Esophagus muscularis mucosa (tissue), 4 donors: Measurements from ENCODE around the gene PARK7. TPM values are rescaled to one million over a fixed set of nuclear protein-coding genes. Genes with fewer than 3 reads are reported as not detected.
A peak's percentile ranks its signal among the peaks of the same experiment; 100 is the strongest.

ENCODE experiments used
- DNase-seq: peaks from one replicate; pipeline ENCODE4 v3.0.0-alpha.2; 2017; ENCODE audit errors: extremely low spot score
- H3K27ac ChIP-seq, 4 donors: fragments of 200-600 bp; sonication (generic); replicated peaks in 1 of 4; 1 replicate in 3 of 4; 2 replicates in 1 of 4; pipeline ENCODE4 v1.5.1; 2016 to 2019; ENCODE audit warnings: mild to moderate bottlenecking in 1 of 4
- H3K27me3 ChIP-seq, 4 donors: fragments of 200-600 bp; sonication (generic); one replicate each; pipeline versions ENCODE4 v1.5.1 to v1.6.0; 2016 to 2019
- H3K36me3 ChIP-seq, 4 donors: fragments of 200-600 bp; sonication (generic); one replicate each; pipeline ENCODE4 v1.5.1; 2016 to 2019
- H3K4me1 ChIP-seq, 4 donors: fragments of 200-600 bp; sonication (generic); one replicate each; pipeline ENCODE4 v1.5.1; 2016 to 2019
- H3K4me3 ChIP-seq, 4 donors: fragments of 200-600 bp; sonication (generic); 1 replicate in 2 of 4; 2 replicates in 2 of 4; pipeline ENCODE4 v1.5.1; 2016 to 2019; ENCODE audit warnings: mild to moderate bottlenecking in 4 of 4, moderate library complexity in 1 of 4
- H3K9me3 ChIP-seq, 4 donors: fragments of 200-600 bp; sonication (generic); 1 replicate in 3 of 4; 2 replicates in 1 of 4; pipeline ENCODE4 v1.5.1; 2016 to 2019
- CTCF ChIP-seq, 3 experiments: fragments of 200-600 bp in 2 of 3; fragments of 450-650 bp in 1 of 3; sonication (generic) in 2 of 3; IDR thresholded peaks; one replicate each; pipeline ENCODE4 v1.5.1; 2017 to 2019; ENCODE audit warnings: antibody characterized with exemption in 3 of 3, mild to moderate bottlenecking in 2 of 3, moderate library complexity in 1 of 3
- EP300 ChIP-seq: sonication (generic); formaldehyde crosslinking; IDR thresholded peaks from one replicate; pipeline ENCODE4 v1.6.1; 2017; ENCODE audit warnings: antibody characterized with exemption
- POLR2A ChIP-seq: fragments of 450-650 bp; IDR thresholded peaks from one replicate; pipeline ENCODE4 v1.6.1; 2017; ENCODE audit warnings: antibody characterized with exemption, moderate library complexity, mild to moderate bottlenecking, low read depth
- POLR2AphosphoS5 ChIP-seq, 2 donors: sonication (generic); formaldehyde crosslinking; IDR thresholded peaks; one replicate each; pipeline ENCODE4 v1.6.1; 2017; ENCODE audit warnings: antibody characterized with exemption in 2 of 2
- WGBS: methylation state at CpG from one replicate; pipeline ENCODE4 v1.1.5; 2018; 5-methylcytosine and 5-hydroxymethylcytosine counted together
- intact Hi-C: fragments of 100-400 bp; cut with DNase I; formaldehyde crosslinking; loops from one replicate; pipeline ENCODE4 v1.15.1; 2023
- total RNA-seq, 4 donors: library from RNA; depleted of rRNA; stranded (reverse); fragments of >200 nt; gene quantifications; one replicate each; pipeline versions ENCODE4 v1.1.0 to v1.2.1, GENCODE V29; 2016

The PARK7 gene
- total RNA-seq, 4 donors from 2014 or later = 201 to 229 (median 212) TPM

- 90% methylated on average over 11 of the region's 15 CpGs for WGBS
- intact Hi-C loops = loop anchor here (2.0 kb wide), 1 partner anchor 332 kb away; no protein-coding TSS in a partner anchor
- H3K27me3 ChIP-seq = no peaks in the 10 kb centered on the region
- no peak overlapping the region for H3K4me3 ChIP-seq
- no peak for TF ChIP-seq POLR2AphosphoS5 (IDR thresholded peaks at IDR 0.05)
- no peak for TF ChIP-seq CTCF (IDR thresholded peaks at IDR 0.05)
- no peak for TF ChIP-seq POLR2A
- no peak for TF ChIP-seq EP300
- peak overlapping the region in 3 of 4 donors; percentile 45 to 54 (median 52) for H3K27ac ChIP-seq
- H3K4me1 ChIP-seq = peaks cover 7 to 16% (median 15%) of the 10 kb centered on the region in 4 donors
- peaks cover 28 to 83% (median 74%) of the 10 kb centered on the region in 4 donors for H3K36me3 ChIP-seq
- DNase-seq = no peak
- no peaks in the 10 kb centered on the region for H3K9me3 ChIP-seq
Measured at GRCh38 chr1:7983086-7983778, 21.7 kb downstream of the PARK7 start.

GRCh38 chr1:7984811-7985210 lies 23.3 kb downstream of the PARK7 start:
- H3K9me3 ChIP-seq = no peaks in the 10 kb centered on the region
- WGBS = 91% methylated on average over 15 of the region's 15 CpGs
- H3K4me3 ChIP-seq = no peak overlapping the region
- H3K4me1 ChIP-seq = peaks cover 7 to 26% (median 23%) of the 10 kb centered on the region in 4 donors
- no peaks in the 10 kb centered on the region for H3K27me3 ChIP-seq
- TF ChIP-seq POLR2AphosphoS5 (IDR thresholded peaks at IDR 0.05) (no peak), POLR2A (no peak), CTCF (IDR thresholded peaks at IDR 0.05) (no peak), EP300 (no peak)
- intact Hi-C loops = no loop called here
- no peak for DNase-seq
- no peak overlapping the region for H3K27ac ChIP-seq
- H3K36me3 ChIP-seq = peaks cover 15 to 74% (median 60%) of the 10 kb centered on the region in 4 donors

- Histone ChIP-seq H3K27ac (peak overlapping the region in 2 of 4 donors; percentile 16 to 56), H3K4me1 (peaks cover 7 to 27% (median 25%) of the 10 kb centered on the region in 4 donors), H3K9me3 (no peaks in the 10 kb centered on the region), H3K4me3 (no peak overlapping the region), H3K36me3 (peaks cover 14 to 61% (median 47%) of the 10 kb centered on the region in 4 donors), H3K27me3 (no peaks in the 10 kb centered on the region)
- TF ChIP-seq EP300 = no peak
- no peak for TF ChIP-seq CTCF (IDR thresholded peaks at IDR 0.05)
- no peak for TF ChIP-seq POLR2AphosphoS5 (IDR thresholded peaks at IDR 0.05)
- TF ChIP-seq POLR2A = no peak
- intact Hi-C loops = no loop called here
- DNase-seq = no peak
- WGBS = 83% methylated on average over 15 of the region's 15 CpGs
Measured at GRCh38 chr1:7985851-7986612, 24.5 kb downstream of the PARK7 start.

- Histone ChIP-seq H3K4me3 (no peak overlapping the region), H3K27ac (no peak overlapping the region), H3K4me1 (peaks cover 2 to 20% (median 17%) of the 10 kb centered on the region in 4 donors), H3K9me3 (no peaks in the 10 kb centered on the region), H3K36me3 (peaks cover 14 to 58% (median 44%) of the 10 kb centered on the region in 4 donors), H3K27me3 (no peaks in the 10 kb centered on the region)
- TF ChIP-seq POLR2A (no peak), CTCF (IDR thresholded peaks at IDR 0.05) (no peak), EP300 (no peak), POLR2AphosphoS5 (IDR thresholded peaks at IDR 0.05) (no peak)
- intact Hi-C loops = no loop called here
- WGBS = 100% methylated on average over 7 of the region's 7 CpGs
- DNase-seq = no peak
Measured at GRCh38 chr1:7987528-7987927, 26.0 kb downstream of the PARK7 start.
